Breast epithelium (tissue), 3 donors: ENCODE measurements around the gene AARSD1.

ENCODE experiments used
- POLR2A ChIP-seq: fragments of 450-650 bp; IDR thresholded peaks from one replicate; pipeline ENCODE4 v1.6.1; 2016; ENCODE audit warnings: antibody characterized with exemption, mild to moderate bottlenecking, moderate library complexity
- TF ChIP-seq, protein P1 (sequence below), 3 donors: fragments of 450-650 bp; IDR thresholded peaks; one replicate each; pipeline ENCODE4 v1.5.1; 2016 to 2017; ENCODE audit warnings: antibody characterized with exemption in 3 of 3, mild to moderate bottlenecking in 3 of 3, moderate library complexity in 3 of 3

DNA sequence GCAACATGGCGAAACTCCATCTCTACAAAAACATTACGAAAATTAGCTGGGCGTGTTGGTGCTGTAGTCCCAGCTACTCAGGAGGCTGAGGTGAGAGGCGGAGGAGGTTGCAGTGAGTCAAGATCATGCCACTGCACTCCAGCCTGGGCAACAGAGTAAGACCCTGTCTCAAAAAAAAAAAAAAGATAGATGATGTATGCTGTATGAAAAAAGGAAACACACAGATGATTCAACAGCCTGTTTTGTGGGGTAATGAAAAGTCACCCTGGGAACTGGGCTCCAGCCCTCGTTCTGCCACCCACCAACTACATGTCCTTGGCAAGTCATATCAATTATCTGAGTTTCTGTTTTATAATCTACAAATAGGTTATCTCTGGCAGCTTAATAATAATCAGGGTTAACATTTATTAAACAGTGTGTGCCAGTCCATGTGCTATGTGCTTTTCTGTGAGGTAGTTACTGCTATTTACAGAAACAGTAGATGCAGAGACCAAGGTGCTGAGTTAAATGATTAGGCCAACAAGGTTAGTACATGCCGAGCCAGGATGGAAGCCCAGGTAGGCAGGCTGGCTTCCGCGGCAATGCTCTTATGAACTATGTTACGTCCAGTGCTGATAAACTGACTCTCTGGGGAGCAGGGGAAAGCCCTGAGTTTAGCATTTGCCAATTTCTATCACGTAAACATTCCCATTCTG, 62.6 kb downstream of the AARSD1 start:
- TF ChIP-seq, protein P1, sequence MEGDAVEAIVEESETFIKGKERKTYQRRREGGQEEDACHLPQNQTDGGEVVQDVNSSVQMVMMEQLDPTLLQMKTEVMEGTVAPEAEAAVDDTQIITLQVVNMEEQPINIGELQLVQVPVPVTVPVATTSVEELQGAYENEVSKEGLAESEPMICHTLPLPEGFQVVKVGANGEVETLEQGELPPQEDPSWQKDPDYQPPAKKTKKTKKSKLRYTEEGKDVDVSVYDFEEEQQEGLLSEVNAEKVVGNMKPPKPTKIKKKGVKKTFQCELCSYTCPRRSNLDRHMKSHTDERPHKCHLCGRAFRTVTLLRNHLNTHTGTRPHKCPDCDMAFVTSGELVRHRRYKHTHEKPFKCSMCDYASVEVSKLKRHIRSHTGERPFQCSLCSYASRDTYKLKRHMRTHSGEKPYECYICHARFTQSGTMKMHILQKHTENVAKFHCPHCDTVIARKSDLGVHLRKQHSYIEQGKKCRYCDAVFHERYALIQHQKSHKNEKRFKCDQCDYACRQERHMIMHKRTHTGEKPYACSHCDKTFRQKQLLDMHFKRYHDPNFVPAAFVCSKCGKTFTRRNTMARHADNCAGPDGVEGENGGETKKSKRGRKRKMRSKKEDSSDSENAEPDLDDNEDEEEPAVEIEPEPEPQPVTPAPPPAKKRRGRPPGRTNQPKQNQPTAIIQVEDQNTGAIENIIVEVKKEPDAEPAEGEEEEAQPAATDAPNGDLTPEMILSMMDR (IDR thresholded peaks at IDR 0.05) = no peak
- TF ChIP-seq POLR2A = no peak
